ENCODE results near the gene MRPL48.

GRCh38 chr11:73854680-73855079 lies 67.0 kb downstream of the MRPL48 start:
- TF ChIP-seq CTCF (IDR thresholded peaks at IDR 0.05) (no peak), POLR2A (IDR thresholded peaks at IDR 0.05) (no peak)

All from lower leg skin (tissue), 3 donors.